Astrocyte of the spinal cord (primary cell): Measurements from ENCODE around the gene BORA.
A peak's percentile ranks its signal among the peaks of the same experiment; 100 is the strongest.
"Not testable (repeated sequence)": the region's sequence is repeated elsewhere in the genome, so short reads cannot be mapped to it uniquely, and the experiment has no call there.

Experiments used
- DNase-seq: peaks from one replicate; pipeline ENCODE4 v3.0.0; 2011; ENCODE audit warnings: low read depth, low spot score
- H3K4me3 ChIP-seq: 2 replicates; pipeline ENCODE4 v1.5.1; 2011; ENCODE audit warnings: low read depth, mild to moderate bottlenecking, low read length, moderate library complexity
- CTCF ChIP-seq: IDR thresholded peaks from 2 replicates; pipeline ENCODE4 v1.5.1; 2012; ENCODE audit warnings: low read depth, mild to moderate bottlenecking, low read length, inconsistent platforms
- in situ Hi-C: cut with HindIII; loops from 2 replicates; pipeline ENCODE4 v1.10.0; 2017; ENCODE audit warnings: low sequenced_read_pairs

The BORA gene

GRCh38 chr13:72693832-72694231, 33.9 kb upstream of the BORA start:
- no peak for TF ChIP-seq CTCF

GRCh38 chr13:72694314-72694713, 33.4 kb upstream of the BORA start:
- TF ChIP-seq CTCF, result no peak
- no peak for DNase-seq
- no peak overlapping the region for H3K4me3 ChIP-seq
- in situ Hi-C loops, result no loop called here

More at GRCh38 chr13:72693832-72694231, 33.9 kb upstream of the BORA start:
- DNase-seq, result no peak
- in situ Hi-C loops, result no loop called here
- no peak overlapping the region for H3K4me3 ChIP-seq

GRCh38 chr13:72696579-72696978, 31.1 kb upstream of the BORA start:
- no peak overlapping the region for H3K4me3 ChIP-seq
- TF ChIP-seq CTCF, result peak; percentile 17
- DNase-seq, result peak; percentile 43
- in situ Hi-C loops, result no loop called here

- H3K4me3 ChIP-seq, result no peak overlapping the region
- no peak for TF ChIP-seq CTCF
- in situ Hi-C loops, result no loop called here
- no peak for DNase-seq
Observed at GRCh38 chr13:72698164-72698563, 29.6 kb upstream of the BORA start.

GRCh38 chr13:72700509-72700908, 27.2 kb upstream of the BORA start:
- in situ Hi-C loops, result no loop called here
- H3K4me3 ChIP-seq, result no peak overlapping the region
- no peak for TF ChIP-seq CTCF
- DNase-seq, result no peak

GRCh38 chr13:72716776-72717175, 10.9 kb upstream of the BORA start:
- in situ Hi-C loops, result no loop called here
- TF ChIP-seq CTCF, result no peak
- no peak overlapping the region for H3K4me3 ChIP-seq
- no peak for DNase-seq

GRCh38 chr13:72726185-72726584, 1.5 kb upstream of the BORA start:
- H3K4me3 ChIP-seq, result peak overlapping the region; percentile 97
- DNase-seq, in situ Hi-C loops: not testable (repeated sequence)
